K562 (cell line): ENCODE measurements around the gene ZNF503. TPM values are rescaled to one million over a fixed set of nuclear protein-coding genes. Genes with fewer than 3 reads are reported as not detected.

Experiments used
- ATAC-seq: fragments of 200-7000 bp; cut with Tn5 transposase; 3 replicates; pipeline ENCODE4 v1.9.1; 2020; ENCODE audit warnings: moderate library complexity
- BruUV-seq: library from RNA; stranded (reverse); fragments of 400-500 nt; replicated peaks from 2 replicates; lab custom pipeline; 2021; lab: Mats Ljungman, UMichigan
- CTCF ChIA-PET: fragments of 300-600 bp; formaldehyde crosslinking; extraction: SDS; loops from one replicate; lab custom pipeline; 2021; ENCODE audit warnings: low intra/inter-chr PET ratio; lab: Yijun Ruan, JAX
- POLR2A ChIA-PET: fragments of 300-600, 350-650 bp; sonication (Branson Sonifier 250); formaldehyde crosslinking; extraction: SDS; loops from one replicate; lab custom pipeline; 2021; ENCODE audit warnings: antibody characterized with exemption, inconsistent platforms; lab: Yijun Ruan, JAX
- DNase-seq, 4 experiments: peaks; one replicate each; pipeline versions ENCODE4 v3.0.0 to v3.0.0-alpha.2; 2011 to 2018; ENCODE audit warnings: low spot score in 3 of 4, mixed read lengths in 3 of 4; ENCODE audit errors: extremely low read depth in 1 of 4
- FAIRE-seq: peaks from 2 replicates; lab custom pipeline; 2011; peaks lifted over from hg19 to GRCh38; lab: Jason Lieb, UNC
- H2AFZ ChIP-seq: 2 replicates; pipeline ENCODE4 v1.6.0; 2011; ENCODE audit warnings: low read depth, low read length, control low read depth, inconsistent platforms
- H3K27ac ChIP-seq: fragments of 200-600 bp; 3 replicates; pipeline ENCODE4 v1.8.0; 2011; ENCODE audit warnings: low read depth, mild to moderate bottlenecking, control low read depth, inconsistent platforms, low read length, moderate library complexity, mixed read lengths; ENCODE audit errors: extremely low read depth
- H3K27me3 ChIP-seq, 2 experiments: fragments of 300-600 bp in 1 of 2; 2 replicates in 1 of 2; 3 replicates in 1 of 2; pipeline versions ENCODE4 v1.6.0 to v1.8.0; 2011; ENCODE audit warnings: inconsistent platforms in 2 of 2, low read length in 2 of 2, mild to moderate bottlenecking in 1 of 2, mixed read lengths in 1 of 2, moderate library complexity in 1 of 2; ENCODE audit not compliant: control insufficient read depth in 2 of 2, insufficient read depth in 2 of 2
- H3K36me3 ChIP-seq: fragments of 300-600 bp; 3 replicates; pipeline ENCODE4 v1.8.0; 2011; ENCODE audit warnings: mild to moderate bottlenecking, low read length, inconsistent platforms; ENCODE audit not compliant: control insufficient read depth, insufficient read depth
- H3K4me1 ChIP-seq, 2 experiments: fragments of 200-600 bp in 1 of 2; replicated peaks in 1 of 2; 2 replicates in 1 of 2; 3 replicates in 1 of 2; pipeline versions ENCODE4 v1.5.1 to v1.8.0; 2011; ENCODE audit warnings: inconsistent platforms in 2 of 2, low read length in 2 of 2, mild to moderate bottlenecking in 1 of 2, mixed read lengths in 1 of 2, moderate library complexity in 1 of 2; ENCODE audit not compliant: control insufficient read depth in 2 of 2, insufficient read depth in 2 of 2
- H3K4me2 ChIP-seq: 2 replicates; pipeline ENCODE4 v1.6.1; 2011; ENCODE audit warnings: low read length, control low read depth, inconsistent platforms, mixed read lengths; ENCODE audit not compliant: insufficient read depth
- H3K4me3 ChIP-seq: fragments of 200-600 bp; sonication (generic), shearing (Covaris generic); 2 replicates; pipeline ENCODE4 v1.5.1; 2016; ENCODE audit warnings: control low read depth, inconsistent platforms
- H3K79me2 ChIP-seq: fragments of 200-600 bp; 3 replicates; pipeline ENCODE4 v1.8.0; 2011; ENCODE audit warnings: low read length, inconsistent platforms; ENCODE audit not compliant: control insufficient read depth, insufficient read depth
- H3K9ac ChIP-seq, 2 experiments: 2 replicates each; pipeline versions ENCODE4 v1.6.0 to v1.6.1; 2011; ENCODE audit warnings: low read depth in 2 of 2, low read length in 2 of 2, control low read depth in 1 of 2, inconsistent platforms in 1 of 2, mild to moderate bottlenecking in 1 of 2, mixed read lengths in 1 of 2; ENCODE audit not compliant: insufficient read depth in 1 of 2
- H3K9me1 ChIP-seq: one replicate; pipeline ENCODE4 v1.6.0; 2011; ENCODE audit warnings: inconsistent platforms, mild to moderate bottlenecking, low read length, moderate library complexity; ENCODE audit not compliant: control insufficient read depth, insufficient read depth
- H3K9me3 ChIP-seq: replicated peaks from 2 replicates; pipeline ENCODE4 v1.5.1; 2011; ENCODE audit warnings: low read depth, low read length, inconsistent platforms; ENCODE audit not compliant: control insufficient read depth, insufficient read depth
- H4K20me1 ChIP-seq: replicated peaks from 2 replicates; pipeline ENCODE4 v1.6.1; 2011; ENCODE audit warnings: low read length, inconsistent platforms, mixed read lengths; ENCODE audit not compliant: control insufficient read depth, insufficient read depth
- CBFA2T2 ChIP-seq: fragments of 450-650 bp; conservative IDR thresholded peaks from 2 replicates; pipeline ENCODE4 v1.6.1; 2017; ENCODE audit warnings: mild to moderate bottlenecking
- CBFA2T3 ChIP-seq: fragments of 450-650 bp; IDR thresholded peaks from 2 replicates; pipeline ENCODE4 v1.6.1; 2017
- CBX2 ChIP-seq: fragments of 200-600 bp; sonication (generic); IDR thresholded peaks from one replicate; pipeline ENCODE4 v1.6.1; 2012; ENCODE audit warnings: mild to moderate bottlenecking, low read length, inconsistent platforms; ENCODE audit not compliant: insufficient read depth, poor library complexity, severe bottlenecking
- CEBPB ChIP-seq: fragments of 450-650 bp; IDR thresholded peaks from 2 replicates; pipeline ENCODE4 v1.6.1; 2016; ENCODE audit warnings: missing genetic modification characterization, missing compliant biosample characterization
- CHAMP1 ChIP-seq: fragments of 450-650 bp; IDR thresholded peaks from 2 replicates; pipeline ENCODE4 v1.6.1; 2016; ENCODE audit warnings: mild to moderate bottlenecking
- CHD2 ChIP-seq: IDR thresholded peaks from 2 replicates; pipeline ENCODE4 v1.6.1; 2011; ENCODE audit warnings: low read depth, low read length
- EP300 ChIP-seq: IDR thresholded peaks from 2 replicates; pipeline ENCODE4 v1.6.1; 2012; ENCODE audit warnings: low read length, improper control_type of control experiment
- FOXA3 ChIP-seq, 2 experiments: fragments of 450-650 bp in 1 of 2; sonication (generic) in 1 of 2; formaldehyde crosslinking; IDR thresholded peaks in 1 of 2; conservative IDR thresholded peaks in 1 of 2; 2 replicates each; pipeline versions ENCODE4 v1.4.0 to v1.8.0; 2020 to 2022; ENCODE audit warnings: mild to moderate bottlenecking in 2 of 2, missing genetic modification reagents in 1 of 2
- MTA3 ChIP-seq: fragments of 450-650 bp; formaldehyde crosslinking; IDR thresholded peaks from 2 replicates; pipeline ENCODE4 v1.6.1; 2017; ENCODE audit warnings: mild to moderate bottlenecking, borderline replicate concordance
- NCOR1 ChIP-seq: fragments of 450-650 bp; IDR thresholded peaks from 2 replicates; pipeline ENCODE4 v1.6.1; 2016; ENCODE audit warnings: mild to moderate bottlenecking, moderate library complexity
- POLR2G ChIP-seq: fragments of 200-400 bp; formaldehyde crosslinking; IDR thresholded peaks from 2 replicates; pipeline ENCODE4 v1.6.1; 2017; ENCODE audit warnings: low read depth, mild to moderate bottlenecking, antibody characterized with exemption, low read length, moderate library complexity
- RBM15 ChIP-seq: fragments of 200-400 bp; formaldehyde crosslinking; IDR thresholded peaks from 2 replicates; pipeline ENCODE4 v1.6.1; 2018; ENCODE audit warnings: mild to moderate bottlenecking, low read length, moderate library complexity; ENCODE audit not compliant: insufficient read depth
- SMAD4 ChIP-seq: fragments of 250-450 bp; sonication (Bioruptor Pico); conservative IDR thresholded peaks from 2 replicates; pipeline ENCODE4 v1.8.0; 2021; ENCODE audit warnings: inconsistent platforms, mild to moderate bottlenecking, moderate library complexity
- TAL1 ChIP-seq: fragments of 450-650 bp; IDR thresholded peaks from 2 replicates; pipeline ENCODE4 v1.6.1; 2016; ENCODE audit warnings: mild to moderate bottlenecking
- TCF7 ChIP-seq: sonication (generic); IDR thresholded peaks from 2 replicates; pipeline ENCODE4 v1.6.1; 2016; ENCODE audit warnings: antibody characterized with exemption, borderline replicate concordance
- THAP7 ChIP-seq: fragments of 250-450 bp; sonication (Bioruptor Pico); IDR thresholded peaks from 2 replicates; pipeline ENCODE4 v1.5.0; 2021
- TRIM24 ChIP-seq, 2 experiments: fragments of 450-650 bp; IDR thresholded peaks; 2 replicates each; pipeline ENCODE4 v1.6.1; 2016
- ZNF239 ChIP-seq: fragments of 250-450 bp; sonication (Bioruptor Pico); IDR thresholded peaks from 2 replicates; pipeline ENCODE4 v1.4.0; 2020; ENCODE audit warnings: mild to moderate bottlenecking
- ZNF24 ChIP-seq: fragments of 450-650 bp; IDR thresholded peaks from 2 replicates; pipeline ENCODE4 v1.6.1; 2016
- WGBS: fragments of 100-300 bp; shearing (Covaris generic); methylation state at CpG from one replicate; pipeline ENCODE4 v1.1.6; 2016; ENCODE audit warnings: low coverage, mixed read lengths; ENCODE audit not compliant: insufficient coverage; ENCODE audit errors: missing lambda C conversion rate; 5-methylcytosine and 5-hydroxymethylcytosine counted together
- in situ Hi-C: fragments of 300-500 bp; cut with MboI; formaldehyde crosslinking; loops from 4 replicates; pipeline ENCODE4 v1.15.0; 2018; ENCODE audit warnings: inconsistent platforms, mixed read lengths
- intact Hi-C: fragments of 100-400 bp; cut with micrococcal nuclease; formaldehyde crosslinking; loops from 2 replicates; pipeline ENCODE4 v1.14.2; 2022
- polyA plus RNA-seq, 8 experiments: library from polyadenylated mRNA; depleted of rRNA in 4 of 8; stranded (reverse) in 5 of 8; unstranded in 3 of 8; fragments of >200 nt; fragmentation: Nextera tagmentation in 2 of 8; fragmentation: Illumina TruSeq in 1 of 8; extraction: Ambion mirVana in 2 of 8; extraction: Trizol in 1 of 8; gene quantifications; 2 replicates each; pipeline versions ENCODE4 v1.2.1 to v1.2.3, GENCODE V29; 2011 to 2014; ENCODE audit warnings: inconsistent platforms in 1 of 8, missing spikeins in 1 of 8
- total RNA-seq, 7 experiments: library from RNA; depleted of rRNA in 6 of 7; stranded (reverse); fragments of >200 nt in 6 of 7; fragmentation: Illumina TruSeq in 2 of 7; extraction: Trizol in 2 of 7; gene quantifications; 2 replicates each; pipeline versions ENCODE4 v1.2.1 to v1.2.3, GENCODE V29; 2011 to 2021; ENCODE audit warnings: low replicate concordance in 1 of 7
- TF ChIP-seq, protein P1 (sequence below): fragments of 250-450 bp; sonication (Bioruptor Pico); IDR thresholded peaks from 2 replicates; pipeline ENCODE4 v1.5.0; 2021; ENCODE audit warnings: mild to moderate bottlenecking, borderline replicate concordance

The ZNF503 gene
- total and polyA plus RNA-seq, 9 of the 15 experiments (the other 6 are each of a cell fraction or from before 2014, with no cell fraction given): not detected

DNA sequence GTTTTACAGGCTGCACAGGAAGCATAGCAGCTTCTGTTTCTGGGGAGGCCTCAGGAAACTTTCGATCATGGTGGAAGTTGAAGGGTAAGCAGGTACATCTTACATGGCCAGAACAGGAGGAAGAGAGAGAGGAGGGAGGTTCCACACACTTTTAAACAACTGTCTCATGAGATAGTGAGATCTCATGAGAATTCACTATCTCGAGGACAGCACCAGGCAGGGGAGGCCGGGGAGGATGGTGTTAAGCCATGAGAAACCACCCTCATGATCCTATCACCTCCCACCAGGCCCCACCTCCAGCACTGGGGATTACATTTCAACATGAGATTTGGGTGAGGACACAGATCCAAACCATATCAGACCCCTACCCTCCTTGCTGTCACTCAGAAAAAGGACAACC is 23.7 kb downstream of the ZNF503 start (continued):
- TF ChIP-seq CBFA2T2 (peak; percentile 64; the same call in 1 of the 2 replicates), CBX2 (no peak), NCOR1 (peak; percentile 45; the same call in 1 of the 2 replicates), EP300 (peak; percentile 39; the same call in 1 of the 2 replicates), SMAD4 (no peak), CBFA2T3 (peak; percentile 78), CHD2 (peak; percentile 59; the same call in 1 of the 2 replicates), POLR2G (no peak), TAL1 (peak; percentile 76)

DNA sequence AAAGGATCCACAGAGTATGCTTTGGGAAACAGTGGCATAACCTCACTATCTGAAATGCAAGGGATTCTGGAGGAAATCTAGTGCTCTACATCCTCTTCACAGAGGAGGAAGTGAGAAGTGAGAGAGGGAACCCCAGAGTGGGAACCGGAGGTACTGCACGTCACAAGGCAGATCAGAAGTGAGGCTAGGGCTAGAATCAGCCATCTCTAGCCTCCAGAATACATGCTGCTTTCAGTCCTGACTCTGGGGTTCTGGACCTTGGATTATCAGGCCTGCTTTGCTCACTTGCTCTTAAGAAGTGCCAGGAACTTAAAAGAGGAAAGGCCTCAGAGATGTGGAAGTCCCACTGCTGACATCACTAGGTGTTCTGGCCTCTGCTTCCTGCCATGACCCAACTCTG is 25.7 kb downstream of the ZNF503 start:
- 0% methylated on average over 2 of the region's 2 CpGs for WGBS
- CTCF ChIA-PET: no interaction called here
- TF ChIP-seq MTA3 (no peak), THAP7 (CRISPR knock-in tag) (no peak), TCF7 (no peak), CHAMP1 (no peak), ZNF24 (no peak), ZNF239 (CRISPR knock-in tag) (no peak), RBM15 (no peak), FOXA3 (CRISPR knock-in tag; conservative IDR thresholded peaks at IDR 0.05 in 1 of 2, IDR thresholded peaks at IDR 0.05 in 1 of 2) (no peak), CEBPB (tag) (no peak), TRIM24 (IDR thresholded peaks at IDR 0.05) (no peak)
- TF ChIP-seq, protein P1, sequence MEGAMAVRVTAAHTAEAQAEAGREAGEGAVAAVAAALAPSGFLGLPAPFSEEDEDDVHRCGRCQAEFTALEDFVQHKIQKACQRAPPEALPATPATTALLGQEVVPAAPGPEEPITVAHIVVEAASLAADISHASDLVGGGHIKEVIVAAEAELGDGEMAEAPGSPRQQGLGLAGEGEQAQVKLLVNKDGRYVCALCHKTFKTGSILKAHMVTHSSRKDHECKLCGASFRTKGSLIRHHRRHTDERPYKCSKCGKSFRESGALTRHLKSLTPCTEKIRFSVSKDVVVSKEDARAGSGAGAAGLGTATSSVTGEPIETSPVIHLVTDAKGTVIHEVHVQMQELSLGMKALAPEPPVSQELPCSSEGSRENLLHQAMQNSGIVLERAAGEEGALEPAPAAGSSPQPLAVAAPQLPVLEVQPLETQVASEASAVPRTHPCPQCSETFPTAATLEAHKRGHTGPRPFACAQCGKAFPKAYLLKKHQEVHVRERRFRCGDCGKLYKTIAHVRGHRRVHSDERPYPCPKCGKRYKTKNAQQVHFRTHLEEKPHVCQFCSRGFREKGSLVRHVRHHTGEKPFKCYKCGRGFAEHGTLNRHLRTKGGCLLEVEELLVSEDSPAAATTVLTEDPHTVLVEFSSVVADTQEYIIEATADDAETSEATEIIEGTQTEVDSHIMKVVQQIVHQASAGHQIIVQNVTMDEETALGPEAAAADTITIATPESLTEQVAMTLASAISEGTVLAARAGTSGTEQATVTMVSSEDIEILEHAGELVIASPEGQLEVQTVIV (CRISPR knock-in tag): no peak

More for the DNA sequence above, 25.7 kb downstream of the ZNF503 start:
- Histone ChIP-seq H3K9me1 (no peaks in the 10 kb centered on the region), H3K79me2 (no peaks in the 10 kb centered on the region), H2AFZ (no peak overlapping the region), H3K9me3 (no peaks in the 10 kb centered on the region), H3K36me3 (no peaks in the 10 kb centered on the region), H3K4me2 (no peak overlapping the region), H3K4me3 (no peak overlapping the region), H4K20me1 (no peaks in the 10 kb centered on the region; the same call in 1 of the 2 replicates), H3K9ac (no peak overlapping the region), H3K27me3 (peaks cover 8 to 31% of the 10 kb centered on the region in 2 experiments; a peak in 3 of 5 replicates), H3K27ac (no peak overlapping the region), H3K4me1 (peaks cover 0 to 7% of the 10 kb centered on the region in 2 experiments; a peak in 2 of 5 replicates)
- in situ Hi-C loops (no loop called here), intact Hi-C loops (no loop called here)
- peak; percentile 40 for ATAC-seq
- no peak for FAIRE-seq
- POLR2A ChIA-PET: no interaction called here
- no peak for DNase-seq
- no TSS peak for BruUV-seq
